Measurements from ENCODE around the gene ARID5B.

The ARID5B gene

DNA sequence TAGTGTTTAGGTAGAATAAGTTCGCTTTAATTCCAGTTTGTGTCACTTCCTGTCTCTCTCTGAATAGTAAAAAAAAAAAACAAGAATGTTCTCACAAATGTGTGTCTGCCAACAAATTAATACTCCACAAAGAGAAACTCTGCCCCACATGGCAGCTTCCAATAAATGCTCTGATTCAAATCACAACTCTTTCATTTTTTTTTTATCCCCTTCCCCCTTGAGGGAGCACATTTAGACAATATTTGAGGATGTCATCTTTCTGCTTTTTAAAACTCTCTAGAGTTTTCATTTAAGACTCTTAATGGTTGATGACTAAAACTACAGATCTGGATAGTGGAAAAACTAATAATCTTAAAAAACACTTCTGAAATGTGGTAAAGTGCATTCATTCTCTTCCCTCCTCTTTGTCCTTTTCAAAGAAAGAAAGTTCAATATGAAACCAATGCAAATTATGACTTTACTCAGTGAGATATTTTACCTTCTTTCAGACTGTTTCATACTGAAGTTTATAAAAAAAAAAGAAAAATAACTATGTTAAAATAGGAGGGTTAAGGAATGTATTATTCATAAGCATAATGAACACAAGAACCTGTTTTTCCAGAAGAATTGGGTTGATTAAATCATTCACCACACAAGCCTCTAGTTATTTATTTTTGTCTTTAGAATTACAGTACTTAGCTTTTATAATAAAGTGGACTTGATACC lies 42.3 kb downstream of the ARID5B start:
- DNase-seq = no peak

DNA sequence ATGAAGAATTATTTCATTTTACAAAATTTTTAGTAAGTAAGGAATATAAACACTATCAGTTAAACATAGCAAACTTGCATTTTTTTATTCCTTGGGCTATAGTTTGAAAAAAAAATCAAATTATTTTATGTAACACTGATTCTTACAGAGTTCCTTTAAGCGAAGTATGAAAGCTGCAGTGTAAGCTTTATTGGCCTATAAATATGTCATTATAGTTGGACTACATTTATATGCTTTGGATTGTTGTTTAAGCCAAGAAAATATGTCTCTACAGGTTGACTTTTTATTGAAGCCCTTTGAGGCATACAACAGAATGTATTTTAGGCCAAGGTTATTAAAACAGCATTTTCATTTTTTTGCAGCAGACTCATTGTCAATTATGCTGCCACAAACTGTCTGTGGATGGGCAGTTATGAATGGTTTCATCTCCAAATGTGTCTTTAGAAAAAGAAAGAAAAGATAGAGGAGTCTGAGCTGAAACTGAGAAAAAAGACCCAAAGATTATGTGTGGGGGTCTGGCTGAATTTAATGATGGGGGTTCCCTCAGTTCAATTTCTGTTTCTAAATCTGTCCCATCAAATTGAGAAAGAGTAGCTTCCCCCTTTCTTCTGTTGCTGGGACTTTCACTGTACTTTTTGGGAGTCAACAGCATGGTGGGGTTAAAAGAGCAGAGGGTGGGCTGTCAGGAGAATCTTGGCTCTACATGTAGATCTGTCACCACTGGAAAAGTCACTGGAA lies 43.1 kb downstream of the ARID5B start:
- DNase-seq = no peak

DNA sequence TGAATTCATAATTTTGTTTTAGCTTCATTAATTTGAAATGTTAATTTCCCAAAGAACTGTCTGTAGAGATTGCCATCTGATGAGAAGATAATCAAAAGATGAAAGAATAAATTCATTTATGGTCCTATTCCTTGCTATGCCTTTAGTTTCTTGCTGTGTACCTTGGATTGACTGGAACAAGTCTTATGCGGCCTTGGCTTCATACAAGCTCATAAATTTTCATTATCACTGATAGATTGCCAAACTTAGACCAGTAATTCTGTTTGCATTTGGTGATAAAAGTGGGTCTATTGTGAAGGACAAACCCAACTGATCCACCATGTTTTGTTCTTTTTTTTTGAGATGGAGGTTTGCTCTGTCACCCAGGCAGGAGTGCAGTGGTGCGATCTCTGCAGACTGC lies 48.2 kb downstream of the ARID5B start:
- DNase-seq = no peak

DNA sequence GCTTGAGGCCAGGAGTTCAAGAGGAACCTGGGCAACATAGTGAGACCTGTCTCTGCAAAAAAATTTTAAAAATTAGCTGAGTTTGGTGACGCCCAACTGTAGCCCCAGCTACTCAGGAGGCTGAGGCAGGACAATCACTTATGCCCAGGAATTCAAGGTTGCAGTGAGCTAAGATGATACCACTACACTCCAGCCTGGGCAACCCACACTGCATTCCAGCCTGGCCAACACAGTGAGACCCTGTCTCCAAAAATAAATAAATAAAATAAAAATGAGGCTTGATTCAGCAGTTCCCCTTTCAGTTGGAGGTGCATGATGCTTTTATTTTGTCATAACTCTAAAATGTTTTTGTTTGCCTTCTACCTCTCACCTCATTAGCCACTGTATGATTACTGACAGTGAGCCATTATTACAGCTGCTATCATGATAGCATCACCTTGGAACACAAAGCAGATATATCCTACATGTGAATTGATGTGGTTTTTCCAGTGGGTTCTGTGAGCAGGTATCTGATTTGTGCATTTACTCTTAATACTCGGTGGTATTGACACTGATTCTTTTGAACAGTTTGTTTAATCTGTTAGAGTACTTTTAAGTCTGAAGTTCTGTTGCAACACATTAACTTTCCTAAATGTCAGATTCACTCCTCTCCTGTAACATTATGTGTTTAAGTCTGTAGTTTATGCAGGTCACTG lies 49.1 kb downstream of the ARID5B start:
- DNase-seq = no peak

DNA sequence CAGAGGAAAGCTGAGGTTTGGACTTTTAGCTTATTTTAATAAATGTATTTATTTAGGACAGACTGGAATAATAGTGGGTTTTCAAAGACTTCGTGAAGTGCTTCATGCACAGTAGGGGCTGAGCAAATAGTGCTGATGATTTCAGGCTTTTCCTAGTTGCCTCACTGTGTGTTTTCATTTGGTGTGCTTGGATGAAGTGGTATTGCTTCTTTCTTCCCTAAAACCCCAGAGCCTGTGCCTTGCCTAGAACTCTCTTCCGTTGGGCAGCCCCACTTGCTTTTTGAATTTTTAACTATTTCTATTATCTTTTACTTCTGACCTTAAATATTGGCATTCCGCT lies 49.6 kb downstream of the ARID5B start:
- no peak for DNase-seq

DNA sequence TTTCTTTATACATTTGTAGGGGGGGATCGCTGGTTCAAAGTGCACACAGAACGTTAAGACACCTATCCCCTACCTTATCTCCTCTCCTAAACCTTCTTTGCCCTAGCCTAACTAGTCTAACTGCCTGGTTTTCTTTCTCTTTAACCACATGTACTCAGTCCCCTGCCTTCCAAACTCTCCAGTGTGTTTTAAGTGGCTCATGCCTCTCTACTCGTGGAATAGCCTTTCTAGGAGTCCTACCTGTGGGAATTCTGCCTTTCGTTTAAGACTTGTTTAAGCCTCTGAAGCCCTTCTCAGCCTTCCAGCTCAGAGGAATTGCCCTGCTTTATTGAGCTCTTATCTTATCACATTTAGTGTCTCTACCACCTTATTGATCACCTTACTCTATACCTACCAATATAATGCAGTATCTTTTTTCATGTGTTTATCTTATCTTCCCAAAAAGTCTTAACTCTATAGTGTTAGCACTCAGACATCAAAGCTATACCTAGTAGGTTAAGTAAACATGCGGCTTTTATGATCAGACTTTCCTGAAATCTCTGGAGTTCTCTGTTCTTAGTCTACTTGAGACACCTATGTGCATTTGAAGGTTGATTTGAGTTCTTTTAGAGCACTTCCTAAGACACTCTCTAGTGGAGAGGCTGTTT lies 50.7 kb downstream of the ARID5B start:
- DNase-seq = no peak

DNA sequence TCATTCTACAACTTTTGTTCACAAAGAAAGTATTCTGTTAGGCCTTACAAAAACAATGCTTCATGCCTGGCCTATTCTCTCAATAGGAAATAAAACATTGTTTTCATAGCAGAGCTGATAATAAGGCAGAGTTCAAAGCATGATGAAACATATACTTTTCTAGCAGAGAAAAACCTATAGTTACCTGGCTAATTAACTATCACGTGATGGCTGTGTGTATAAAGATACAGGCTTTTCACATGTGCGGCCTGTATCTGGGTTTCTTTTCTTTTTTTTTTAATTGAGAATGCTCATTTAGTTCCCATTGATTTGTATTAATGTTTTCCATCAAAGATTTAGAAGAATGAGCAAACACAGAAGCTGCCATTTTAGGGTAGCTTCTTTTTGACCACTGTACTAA lies 51.7 kb downstream of the ARID5B start:
- no peak for DNase-seq

DNA sequence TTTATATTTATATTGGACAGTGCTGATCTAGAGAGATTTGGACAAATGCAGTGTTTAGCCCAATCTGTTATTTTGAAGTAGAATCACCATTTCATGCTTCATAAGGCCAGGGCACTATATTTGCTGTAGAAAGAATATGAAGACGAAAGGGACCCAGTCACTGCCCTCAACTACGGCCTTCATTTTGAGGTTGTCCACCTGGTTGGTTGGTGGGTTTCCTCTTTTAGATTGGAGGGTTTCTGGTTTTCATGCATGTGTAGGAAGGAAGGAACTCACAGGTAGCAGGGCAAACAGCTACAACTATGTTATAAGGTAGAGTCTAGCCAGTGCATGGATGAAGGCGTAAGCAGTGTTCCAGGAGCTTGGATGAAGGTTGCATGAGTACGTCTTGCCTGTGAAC lies 56.3 kb downstream of the ARID5B start:
- DNase-seq = no peak

DNA sequence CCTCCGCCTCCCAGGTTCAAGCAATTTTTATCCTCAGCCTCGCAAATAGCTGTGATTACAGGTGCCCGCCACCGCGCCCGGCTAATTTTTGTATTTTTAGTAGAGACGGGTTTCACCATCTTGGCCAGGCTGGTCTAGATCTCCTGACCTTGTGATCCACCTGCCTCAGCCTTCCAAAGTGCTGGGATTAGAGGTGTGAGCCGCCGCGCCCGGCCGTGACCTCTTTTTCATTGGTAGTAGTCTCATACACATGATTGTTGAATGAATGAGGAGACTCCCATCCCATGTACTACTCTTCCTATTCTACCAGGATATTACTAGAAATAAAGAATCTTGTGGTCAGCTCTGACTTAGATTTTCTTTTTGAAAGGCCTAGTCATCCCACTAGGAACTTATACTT lies 56.8 kb downstream of the ARID5B start:
- DNase-seq = no peak

DNA sequence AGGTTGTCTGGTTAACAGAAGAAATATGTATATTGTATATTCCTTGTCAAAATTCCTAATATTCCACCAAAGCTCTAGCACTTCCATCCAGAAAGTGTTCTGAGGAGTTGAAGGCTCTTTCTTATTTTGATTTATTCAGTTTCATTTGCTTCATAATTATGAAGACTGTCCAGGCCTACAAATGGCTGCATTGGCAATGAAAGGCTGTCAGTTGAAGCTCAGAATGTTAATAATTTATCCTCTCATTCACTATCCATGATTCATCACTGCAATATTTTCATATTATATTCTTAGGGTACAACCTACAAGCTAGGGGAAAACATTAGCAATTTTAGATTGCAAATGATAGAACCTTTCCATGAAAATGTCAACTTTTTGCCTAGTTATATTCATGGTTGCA lies 57.3 kb downstream of the ARID5B start:
- DNase-seq = no peak

DNA sequence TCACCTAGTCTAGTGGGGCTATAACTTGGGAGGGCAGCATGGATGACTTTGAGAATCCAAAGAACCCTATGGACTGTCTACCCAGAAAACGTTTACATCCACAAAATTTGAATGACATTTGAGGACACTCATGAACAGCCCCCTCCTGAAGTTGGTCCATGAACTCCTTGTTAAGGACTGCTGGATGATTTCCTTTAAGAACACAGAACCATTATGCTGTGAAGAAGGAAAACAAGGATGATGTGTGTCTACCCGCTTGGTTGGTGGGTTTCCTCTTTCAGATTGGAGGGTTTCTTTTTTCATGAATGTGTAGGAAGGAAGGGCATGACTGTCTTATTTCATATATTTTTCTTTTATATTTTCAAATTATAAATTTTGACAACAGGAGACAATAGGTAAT lies 58.3 kb downstream of the ARID5B start:
- DNase-seq = no peak

DNA sequence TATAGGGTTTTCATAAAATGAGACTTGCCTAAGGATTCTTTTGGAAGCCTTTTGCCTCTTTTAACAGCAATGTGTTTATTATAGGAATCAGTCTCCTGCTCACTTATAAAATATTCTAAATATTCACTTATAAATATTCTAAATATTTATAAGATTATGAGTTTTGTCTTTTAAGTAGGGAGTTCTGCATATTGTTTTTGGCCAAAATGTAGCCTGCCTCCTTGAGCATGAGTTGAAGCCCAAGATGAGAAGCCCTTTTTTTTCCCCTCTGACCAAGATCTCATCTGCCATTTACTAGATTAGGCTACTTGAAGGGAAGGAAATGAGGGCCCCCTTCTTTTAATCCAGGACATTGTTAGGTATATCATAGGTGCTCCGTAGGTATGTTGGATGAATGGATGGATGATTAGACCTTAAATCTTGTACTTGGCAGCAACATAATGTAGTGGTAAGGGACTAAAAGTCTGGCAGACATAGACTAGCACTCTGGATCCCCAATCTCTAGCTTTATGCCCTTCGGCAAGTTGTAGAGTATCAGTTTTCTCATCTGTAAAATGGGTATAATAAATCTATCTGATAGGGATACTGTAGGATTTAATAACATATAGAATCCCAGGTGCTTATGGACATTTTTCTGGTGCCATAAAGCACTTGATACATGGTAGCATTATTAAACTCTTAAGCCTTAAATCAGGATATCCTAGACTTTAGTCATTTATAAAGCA lies 59.1 kb downstream of the ARID5B start:
- no peak for DNase-seq

DNA sequence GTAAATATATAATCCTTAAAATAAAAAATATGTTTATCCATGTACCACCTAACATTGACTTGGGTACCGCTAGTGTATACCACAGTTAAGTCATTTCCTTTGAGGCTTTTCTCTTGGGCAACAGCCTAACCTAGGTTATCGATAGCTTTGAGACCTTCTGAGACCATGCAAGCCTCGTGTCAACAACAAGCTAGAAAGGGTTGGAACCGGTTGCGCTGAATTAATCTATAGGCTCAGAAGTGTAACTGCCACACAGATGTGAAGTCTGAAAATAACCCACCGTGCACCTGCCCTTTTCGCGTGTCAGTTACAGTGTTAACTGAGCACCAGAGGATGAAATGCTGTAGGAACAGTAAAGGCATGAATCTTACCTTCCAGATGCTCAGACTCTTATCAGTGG lies 59.8 kb downstream of the ARID5B start:
- DNase-seq = no peak

DNA sequence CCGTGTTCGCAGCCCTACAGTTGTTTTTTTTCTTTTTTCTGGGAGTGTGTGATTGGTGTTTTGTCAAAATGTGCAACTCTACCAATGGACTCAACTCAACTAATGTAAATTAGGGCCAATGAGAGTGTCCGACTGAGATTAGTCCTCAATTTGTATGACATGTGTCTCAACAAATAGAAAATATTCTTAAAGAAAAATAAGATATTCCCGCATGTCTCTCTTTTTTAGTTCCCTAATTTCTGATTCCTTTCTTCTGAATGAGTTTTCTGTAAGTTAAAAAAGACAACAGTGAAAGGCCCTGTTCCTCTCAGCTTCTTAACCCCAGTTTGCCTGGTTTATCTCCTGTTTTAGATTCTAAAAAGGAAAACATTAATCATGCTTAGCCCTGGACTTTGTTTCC lies 61.5 kb downstream of the ARID5B start:
- DNase-seq = no peak

DNA sequence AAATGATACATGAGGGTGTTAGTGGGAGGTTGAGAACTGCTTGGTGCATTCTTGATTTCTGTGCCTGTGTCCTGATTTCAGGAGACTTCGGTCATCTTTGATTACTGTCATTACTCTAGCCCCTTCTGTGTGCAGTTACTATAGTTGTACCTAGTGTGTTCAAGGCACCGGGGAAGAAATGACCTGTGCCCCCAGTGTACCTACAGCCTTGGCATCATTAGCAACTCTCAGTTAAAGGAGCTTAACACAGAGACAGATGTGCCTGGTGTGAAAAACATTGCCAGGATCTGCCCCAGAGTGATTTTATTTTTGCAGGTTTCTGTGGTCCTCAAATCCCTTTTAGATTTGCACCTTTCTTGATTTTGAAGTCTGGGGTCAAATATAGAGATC lies 62.2 kb downstream of the ARID5B start:
- no peak for DNase-seq

DNA sequence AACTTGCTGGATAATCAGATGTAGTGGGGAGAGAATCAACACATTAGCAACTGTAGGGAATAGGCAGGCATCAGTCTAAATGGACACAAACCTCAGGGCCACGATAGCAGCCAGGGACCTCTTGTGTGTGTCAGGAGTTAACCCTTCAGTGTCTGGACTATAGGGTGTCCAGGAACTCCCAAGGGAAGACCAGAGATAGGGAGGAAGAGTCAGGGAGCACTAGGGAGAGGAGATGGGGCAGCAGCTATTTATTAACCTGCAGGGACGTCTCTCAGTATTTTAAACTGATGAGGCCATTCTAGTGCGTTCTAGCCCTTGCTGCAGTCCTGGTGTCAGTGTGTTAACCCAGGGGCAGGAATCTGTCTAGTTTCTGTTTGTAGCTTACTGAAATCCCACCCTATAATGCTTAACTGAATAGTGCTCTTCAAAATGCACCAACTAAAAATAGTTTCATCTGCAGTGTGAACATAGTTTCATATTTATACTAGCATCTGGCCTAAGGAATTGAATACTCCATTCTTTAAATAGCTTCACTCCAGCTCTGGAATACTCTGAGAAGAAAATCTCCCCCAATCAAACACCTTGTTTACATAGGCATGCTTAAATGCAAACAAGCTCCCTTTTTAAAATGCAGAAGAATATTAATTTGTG lies 62.7 kb downstream of the ARID5B start:
- no peak for DNase-seq

DNA sequence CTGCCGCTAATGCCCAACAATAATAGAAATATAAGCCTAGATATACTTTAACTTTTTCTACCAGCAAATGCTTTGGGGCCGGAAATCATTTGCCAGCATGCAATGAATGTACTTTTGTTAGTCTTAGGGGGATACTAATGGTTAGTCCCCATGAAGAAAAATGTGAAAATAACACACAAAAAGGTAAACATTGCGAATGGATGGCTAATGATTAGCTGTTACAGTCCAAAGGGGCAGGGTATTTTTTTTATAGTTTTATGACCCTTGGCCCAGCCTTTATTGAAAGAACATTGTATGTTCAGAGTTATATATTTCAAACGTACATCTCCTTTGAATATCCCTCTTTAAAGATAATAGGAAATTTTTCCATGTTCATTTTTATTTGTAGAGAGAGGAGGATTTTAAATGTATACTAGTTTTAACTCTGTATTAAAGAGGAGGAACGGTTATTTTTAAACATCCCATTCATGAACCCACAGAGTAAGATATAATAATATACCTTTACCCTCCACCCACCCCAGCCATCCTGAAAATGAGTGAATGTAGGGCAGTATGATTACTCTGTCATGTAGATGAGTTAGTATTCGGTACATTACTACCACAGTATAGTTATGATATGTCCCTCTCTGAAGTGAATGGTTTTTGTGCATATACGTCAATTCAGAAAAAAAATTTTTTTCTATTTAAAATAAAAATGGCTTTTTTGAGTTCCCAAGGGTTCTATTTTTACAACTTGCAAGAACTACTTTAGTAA lies 63.6 kb downstream of the ARID5B start:
- no peak for DNase-seq

DNA sequence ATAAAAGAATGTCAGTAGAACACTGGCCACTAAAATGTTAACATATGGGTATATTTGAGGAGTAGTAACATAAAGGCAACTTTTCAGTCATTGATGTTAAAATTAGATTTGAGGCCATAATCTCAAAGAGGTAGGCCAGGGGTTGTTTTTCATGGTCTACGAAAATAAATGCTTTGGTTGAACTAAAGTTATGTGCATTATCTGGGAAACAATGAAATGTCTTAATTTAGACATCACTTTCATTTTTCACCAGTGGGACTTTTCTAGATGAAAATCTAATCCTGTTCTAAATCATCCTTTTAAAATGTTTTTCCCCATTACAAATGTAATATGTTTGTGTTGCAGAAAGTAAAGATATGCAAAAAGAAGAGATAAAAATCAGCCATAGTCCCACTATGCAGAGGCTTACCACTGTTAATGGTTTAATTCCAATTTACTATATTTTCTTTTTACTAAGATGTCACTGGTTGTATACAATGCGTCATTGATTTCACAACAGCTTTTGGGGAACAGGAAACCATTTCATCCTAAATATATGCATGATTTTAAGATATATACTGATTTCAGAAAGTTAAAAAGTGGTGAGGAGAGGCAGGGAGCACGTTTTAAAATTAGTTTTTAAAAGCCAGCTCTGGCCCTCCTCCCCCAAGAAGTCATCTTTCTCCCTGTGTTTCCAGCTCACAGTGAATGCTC lies 64.3 kb downstream of the ARID5B start:
- no peak for DNase-seq

DNA sequence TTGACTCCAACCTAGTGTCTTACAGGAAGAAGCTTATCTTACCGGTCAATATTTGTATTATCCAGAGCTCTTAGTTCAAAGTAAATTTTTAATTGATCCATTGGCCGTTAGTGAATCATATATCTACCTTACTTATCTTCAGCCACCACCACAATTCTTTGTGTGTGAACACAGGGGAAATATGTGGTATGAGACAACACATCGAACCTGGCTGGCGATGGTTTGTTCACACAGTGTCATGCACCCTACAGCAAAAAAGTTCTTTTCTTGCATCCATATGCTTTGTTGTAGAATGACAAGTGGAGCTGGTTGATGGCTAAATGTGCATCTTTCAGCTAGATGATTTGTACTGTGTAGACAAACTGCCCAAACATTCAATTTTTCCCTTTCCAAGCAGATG lies 65.8 kb downstream of the ARID5B start:
- DNase-seq = no peak

DNA sequence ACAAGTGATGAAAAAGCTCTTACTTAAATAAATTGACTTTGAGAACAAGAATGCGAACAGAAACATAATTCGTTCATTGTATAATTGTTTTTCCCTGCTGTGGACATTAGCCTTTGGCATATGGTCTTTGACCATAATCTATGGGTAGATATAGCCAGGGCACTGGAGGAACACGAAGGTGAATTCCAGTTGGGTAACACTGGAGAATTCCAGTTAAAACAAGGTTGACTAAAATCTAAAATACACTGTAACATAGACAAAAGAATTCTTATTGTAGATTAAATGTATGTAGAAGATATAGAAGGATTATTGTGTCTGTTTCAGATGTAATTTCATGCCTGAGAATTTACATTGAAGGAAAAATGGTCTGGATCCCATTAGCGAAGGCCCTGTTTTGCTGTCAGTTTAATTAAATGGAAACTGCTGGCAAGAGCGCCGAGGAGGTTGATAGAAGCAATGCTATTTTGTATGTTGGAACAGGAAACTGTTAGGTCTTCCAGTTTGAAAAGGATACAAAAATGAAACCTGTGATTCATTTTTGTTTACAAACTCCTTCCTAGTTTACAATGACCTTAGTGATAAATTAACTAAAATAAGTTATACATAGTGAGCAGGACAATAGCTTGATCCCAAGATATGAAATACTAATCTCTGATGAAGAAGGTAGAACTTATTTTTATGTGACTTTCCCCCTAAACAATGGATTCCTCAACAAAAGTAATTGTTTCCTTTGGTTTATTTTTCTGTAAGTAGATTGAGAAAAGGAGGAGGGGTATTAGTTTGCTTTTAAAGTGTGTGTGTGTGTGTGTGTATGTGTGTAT lies 68.9 kb downstream of the ARID5B start:
- DNase-seq = no peak

DNA sequence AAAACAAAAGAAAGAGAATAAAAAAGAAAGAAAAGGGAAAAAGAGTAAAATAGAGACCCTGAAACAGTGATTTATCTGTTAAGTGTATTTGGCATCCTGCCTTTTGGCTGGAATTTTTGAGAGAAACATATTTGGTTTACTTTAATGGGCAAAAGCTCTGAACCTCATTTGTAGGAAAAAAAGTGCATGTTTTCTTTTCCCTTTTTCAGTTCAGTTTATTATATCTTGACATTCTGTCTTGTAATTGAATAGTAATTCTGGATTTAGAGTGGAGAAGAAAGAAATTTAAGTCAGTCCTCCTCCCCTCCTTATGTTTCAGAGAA lies 69.5 kb downstream of the ARID5B start:
- no peak for DNase-seq
